ENCODE data around the gene PRKAA1. TPM values are rescaled to one million over a fixed set of nuclear protein-coding genes. Genes with fewer than 3 reads are reported as not detected.

Gene PRKAA1
- total RNA-seq, 1 donor from 2014 or later: 57.1 TPM

GRCh38 chr5:40832345-40832744 lies 34.2 kb upstream of the PRKAA1 start:
- FAIRE-seq (no peak), DNase-seq (ENCODE audit: low read depth) (no peak)
- H3K36me3 ChIP-seq (ENCODE audit: control insufficient read depth, insufficient read depth, low read length): peaks cover 37% of the 10 kb centered on the region
- H3K4me3 ChIP-seq (ENCODE audit: low read depth, low read length): no peak overlapping the region
- H3K27me3 ChIP-seq (ENCODE audit: control insufficient read depth, insufficient read depth, low read length): no peaks in the 10 kb centered on the region
- TF ChIP-seq CTCF (IDR thresholded peaks at IDR 0.05; ENCODE audit: insufficient read depth, low read length, severe bottlenecking): no peak

GRCh38 chr5:40831346-40832210 lies 33.4 kb upstream of the PRKAA1 start:
- peaks cover 43% of the 10 kb centered on the region for H3K36me3 ChIP-seq (ENCODE audit: control insufficient read depth, insufficient read depth, low read length)
- no peak for TF ChIP-seq CTCF (IDR thresholded peaks at IDR 0.05; ENCODE audit: insufficient read depth, low read length, severe bottlenecking)
- no peaks in the 10 kb centered on the region for H3K27me3 ChIP-seq (ENCODE audit: control insufficient read depth, insufficient read depth, low read length)
- peak; percentile 37 for DNase-seq (ENCODE audit: low read depth)
- no peak overlapping the region for H3K4me3 ChIP-seq (ENCODE audit: low read depth, low read length)
- no peak for FAIRE-seq

GRCh38 chr5:40829748-40830533 lies 31.8 kb upstream of the PRKAA1 start:
- no peak overlapping the region for H3K4me3 ChIP-seq (ENCODE audit: low read depth, low read length)
- FAIRE-seq (no peak), DNase-seq (ENCODE audit: low read depth) (no peak)
- no peaks in the 10 kb centered on the region for H3K27me3 ChIP-seq (ENCODE audit: control insufficient read depth, insufficient read depth, low read length)
- TF ChIP-seq CTCF (IDR thresholded peaks at IDR 0.05; ENCODE audit: insufficient read depth, low read length, severe bottlenecking): no peak
- peaks cover 43% of the 10 kb centered on the region for H3K36me3 ChIP-seq (ENCODE audit: control insufficient read depth, insufficient read depth, low read length)

GRCh38 chr5:40828690-40829661 lies 30.8 kb upstream of the PRKAA1 start:
- H3K4me3 ChIP-seq (ENCODE audit: low read depth, low read length): no peak overlapping the region
- H3K36me3 ChIP-seq (ENCODE audit: control insufficient read depth, insufficient read depth, low read length): peaks cover 42% of the 10 kb centered on the region

More at GRCh38 chr5:40828690-40829661, 30.8 kb upstream of the PRKAA1 start:
- FAIRE-seq (no peak), DNase-seq (ENCODE audit: low read depth) (no peak)
- no peaks in the 10 kb centered on the region for H3K27me3 ChIP-seq (ENCODE audit: control insufficient read depth, insufficient read depth, low read length)
- no peak for TF ChIP-seq CTCF (IDR thresholded peaks at IDR 0.05; ENCODE audit: insufficient read depth, low read length, severe bottlenecking)
